Transverse colon (tissue), 4 donors: ENCODE data around the gene CYP4F11.

Source experiments
- POLR2A ChIP-seq: fragments of 450-650 bp; IDR thresholded peaks from one replicate; pipeline ENCODE4 v1.6.1; 2016; ENCODE audit warnings: antibody characterized with exemption, mild to moderate bottlenecking, moderate library complexity
- POLR2AphosphoS5 ChIP-seq, 3 donors: sonication (generic); formaldehyde crosslinking; IDR thresholded peaks; one replicate each; pipeline ENCODE4 v1.6.1; 2016; ENCODE audit warnings: antibody characterized with exemption in 3 of 3
- TF ChIP-seq, protein P1 (sequence below), 5 experiments: fragments of 200-600 bp in 3 of 5; fragments of 450-650 bp in 2 of 5; sonication (generic) in 3 of 5; IDR thresholded peaks; 1 replicate in 2 of 5; 2 replicates in 3 of 5; pipeline ENCODE4 v1.5.1; 2016 to 2017; ENCODE audit warnings: antibody characterized with exemption in 5 of 5, inconsistent platforms in 3 of 5, mild to moderate bottlenecking in 2 of 5, moderate library complexity in 1 of 5

DNA sequence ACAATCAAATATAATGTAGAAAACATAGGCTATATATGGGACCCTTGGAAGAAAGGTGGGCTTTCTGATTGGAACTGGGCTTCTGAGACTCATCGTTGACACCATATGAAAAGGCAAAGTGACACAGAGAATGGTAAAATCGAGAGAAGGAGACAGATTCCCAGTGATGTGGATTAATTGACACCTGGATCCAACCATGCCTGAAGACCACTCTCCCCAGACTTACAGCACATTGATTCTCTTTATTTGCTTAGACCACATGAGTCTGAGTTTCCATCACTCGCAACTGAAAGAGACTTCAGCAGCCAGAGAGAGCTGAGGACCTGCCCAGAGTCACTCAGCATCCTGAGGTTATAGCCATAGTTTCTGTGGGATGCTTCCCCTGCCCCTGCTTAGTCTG, 6.0 kb downstream of the CYP4F11 start:
- TF ChIP-seq POLR2AphosphoS5 (IDR thresholded peaks at IDR 0.05) = no peak
- TF ChIP-seq, protein P1, sequence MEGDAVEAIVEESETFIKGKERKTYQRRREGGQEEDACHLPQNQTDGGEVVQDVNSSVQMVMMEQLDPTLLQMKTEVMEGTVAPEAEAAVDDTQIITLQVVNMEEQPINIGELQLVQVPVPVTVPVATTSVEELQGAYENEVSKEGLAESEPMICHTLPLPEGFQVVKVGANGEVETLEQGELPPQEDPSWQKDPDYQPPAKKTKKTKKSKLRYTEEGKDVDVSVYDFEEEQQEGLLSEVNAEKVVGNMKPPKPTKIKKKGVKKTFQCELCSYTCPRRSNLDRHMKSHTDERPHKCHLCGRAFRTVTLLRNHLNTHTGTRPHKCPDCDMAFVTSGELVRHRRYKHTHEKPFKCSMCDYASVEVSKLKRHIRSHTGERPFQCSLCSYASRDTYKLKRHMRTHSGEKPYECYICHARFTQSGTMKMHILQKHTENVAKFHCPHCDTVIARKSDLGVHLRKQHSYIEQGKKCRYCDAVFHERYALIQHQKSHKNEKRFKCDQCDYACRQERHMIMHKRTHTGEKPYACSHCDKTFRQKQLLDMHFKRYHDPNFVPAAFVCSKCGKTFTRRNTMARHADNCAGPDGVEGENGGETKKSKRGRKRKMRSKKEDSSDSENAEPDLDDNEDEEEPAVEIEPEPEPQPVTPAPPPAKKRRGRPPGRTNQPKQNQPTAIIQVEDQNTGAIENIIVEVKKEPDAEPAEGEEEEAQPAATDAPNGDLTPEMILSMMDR (IDR thresholded peaks at IDR 0.05) = no peak
- no peak for TF ChIP-seq POLR2A
